NCI-H128 (cell line): ENCODE measurements around the gene FTCD.
"Not testable (repeated sequence)": the region's sequence is repeated elsewhere in the genome, so short reads cannot be mapped to it uniquely, and the experiment has no call there.

Source experiments
- DNase-seq: peaks from one replicate; lab custom pipeline; 2025; ENCODE audit not compliant: unreplicated experiment; lab: John Stamatoyannopoulos, UW

Gene FTCD

DNA sequence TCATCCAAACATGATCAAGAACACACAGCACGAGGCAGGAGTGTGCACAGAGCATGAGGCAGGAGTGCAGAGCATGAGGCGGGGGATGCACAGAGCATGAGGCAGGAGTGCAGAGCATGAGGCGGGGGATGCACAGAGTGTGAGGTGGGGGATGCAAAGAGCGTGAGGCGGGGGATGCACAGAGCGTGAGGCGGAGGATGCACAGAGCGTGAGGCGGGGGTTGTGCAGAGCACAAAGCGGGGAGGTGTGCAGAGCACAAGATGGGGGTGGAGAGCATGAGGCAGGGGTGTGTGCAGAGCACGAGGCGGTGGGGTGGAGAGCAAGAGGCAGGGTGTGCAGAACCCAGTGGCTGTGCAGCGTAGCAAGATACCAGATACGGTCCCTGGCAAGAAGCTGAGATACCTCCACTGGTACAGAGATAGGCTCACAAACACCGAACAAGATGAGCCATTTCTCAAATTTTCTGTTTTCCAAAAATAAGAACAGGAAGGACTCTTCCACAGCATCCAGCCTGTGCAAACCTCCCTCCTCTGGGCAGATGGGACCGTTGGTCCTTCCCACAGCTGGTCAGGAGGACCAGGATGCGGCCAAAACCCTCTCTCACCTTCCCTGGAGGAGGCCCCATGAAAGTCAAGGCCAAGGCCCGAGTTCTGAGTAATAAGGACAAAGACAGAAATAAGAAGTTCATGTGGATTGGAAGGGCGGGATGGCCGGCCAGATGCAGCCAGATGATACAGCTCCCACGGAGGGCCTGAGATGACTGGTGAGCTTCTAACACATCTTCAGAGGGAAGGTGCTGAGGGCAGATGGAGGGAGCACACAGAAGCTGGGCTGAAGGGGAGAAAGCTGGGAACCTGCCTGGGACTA lies 16.9 kb upstream of the FTCD start:
- no peak for DNase-seq

DNA sequence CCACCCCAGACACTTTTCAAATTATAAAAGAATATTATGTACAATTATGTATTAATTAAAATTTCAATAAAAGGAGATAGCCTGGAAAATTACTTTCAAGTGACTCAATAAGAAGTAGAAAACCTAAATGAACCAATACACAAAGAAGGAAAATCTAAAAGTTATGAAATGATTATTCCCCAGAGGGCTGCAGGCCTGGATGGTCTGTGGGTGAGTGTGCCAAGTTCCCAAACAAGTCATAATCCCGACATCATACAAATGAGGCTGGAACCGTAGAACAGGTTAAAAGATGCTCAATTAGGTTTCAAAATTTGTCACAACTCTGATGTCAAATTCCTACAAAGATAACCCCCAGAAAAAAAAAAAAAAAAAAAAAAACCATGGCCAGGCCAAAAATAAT lies 16.2 kb upstream of the FTCD start:
- no peak for DNase-seq

DNA sequence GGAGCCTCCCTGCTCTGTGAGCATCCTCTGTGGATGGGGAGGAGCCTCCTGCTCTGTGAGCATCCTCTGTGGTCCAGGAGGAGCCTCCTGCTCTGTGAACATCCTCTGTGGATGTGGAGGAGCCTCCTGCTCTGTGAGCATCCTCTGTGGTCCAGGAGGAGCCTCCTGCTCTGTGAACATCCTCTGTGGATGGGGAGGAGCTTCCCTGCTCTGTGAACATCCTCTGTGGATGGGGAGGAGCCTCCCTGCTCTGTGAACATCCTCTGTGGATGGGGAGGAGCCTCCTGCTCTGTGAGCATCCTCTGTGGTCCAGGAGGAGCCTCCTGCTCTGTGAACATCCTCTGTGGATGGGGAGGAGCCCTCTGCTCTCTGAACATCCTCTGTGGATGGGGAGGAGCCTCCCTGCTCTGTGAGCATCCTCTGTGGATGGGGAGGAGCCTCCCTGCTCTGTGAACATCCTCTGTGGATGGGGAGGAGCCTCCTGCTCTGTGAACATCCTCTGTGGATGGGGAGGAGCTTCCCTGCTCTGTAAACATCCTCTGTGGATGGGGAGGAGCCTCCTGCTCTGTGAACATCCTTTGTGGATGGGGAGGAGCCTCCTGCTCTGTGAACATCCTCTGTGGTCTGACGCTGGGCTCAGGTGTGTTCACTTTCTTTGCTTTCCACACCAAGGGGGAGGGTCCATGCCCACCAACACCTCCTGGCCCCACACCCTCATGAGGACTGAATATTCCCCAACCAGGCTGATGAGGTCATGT lies 15.2 kb upstream of the FTCD start:
- DNase-seq, result not testable (repeated sequence)

DNA sequence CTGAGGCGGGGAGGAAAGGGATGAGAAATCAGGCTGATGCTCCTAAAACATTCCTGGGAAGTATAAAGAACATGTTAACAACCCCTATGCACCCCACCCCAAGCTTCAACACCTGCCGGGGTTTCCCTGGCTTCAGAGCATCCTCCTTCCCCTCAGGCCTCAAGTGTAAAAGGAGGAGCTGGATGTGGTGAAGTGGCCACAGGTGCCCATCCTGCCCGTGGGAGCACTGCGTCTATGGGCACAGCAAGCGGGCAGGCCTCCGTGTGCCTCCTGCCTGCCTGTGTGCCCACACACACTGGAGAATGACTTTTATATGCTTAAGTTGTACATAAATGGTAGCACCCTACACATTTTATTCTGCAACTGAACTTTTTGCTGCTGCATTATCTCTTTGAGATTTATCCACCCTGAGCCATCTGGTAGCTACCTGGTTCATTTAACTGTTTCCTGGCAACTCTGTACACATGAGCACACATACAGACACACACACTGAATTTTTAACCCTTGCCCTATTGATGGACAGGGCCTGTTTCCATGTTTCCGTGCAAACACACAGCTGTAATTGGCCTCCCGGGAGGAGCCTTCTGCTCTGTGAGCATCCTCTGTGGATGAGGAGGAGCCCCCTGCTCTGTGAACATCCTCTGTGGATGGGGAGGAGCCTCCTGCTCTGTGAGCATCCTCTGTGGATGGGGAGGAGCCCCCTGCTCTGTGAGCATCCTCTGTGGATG lies 13.4 kb upstream of the FTCD start:
- no peak for DNase-seq

DNA sequence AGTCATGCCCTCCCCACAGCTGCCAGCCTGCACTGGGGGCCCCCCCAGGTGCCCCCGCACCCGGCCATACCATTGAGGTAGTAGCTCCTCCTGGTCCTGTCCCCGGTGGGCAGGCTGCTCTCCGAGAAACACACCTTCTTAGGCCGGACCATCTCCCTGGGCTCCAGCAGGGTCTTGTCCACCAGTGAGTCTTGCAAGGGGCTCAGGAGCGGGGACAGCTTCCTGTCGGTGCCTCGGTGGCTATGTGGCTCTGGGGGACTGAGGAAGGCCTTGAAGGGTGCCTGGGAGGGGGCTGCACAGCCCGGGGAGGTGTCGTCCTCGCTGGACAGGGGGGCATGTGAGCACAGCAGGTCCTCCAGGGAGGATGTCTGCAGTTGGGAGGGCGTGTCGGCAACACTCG lies 12.9 kb upstream of the FTCD start:
- DNase-seq, result no peak

DNA sequence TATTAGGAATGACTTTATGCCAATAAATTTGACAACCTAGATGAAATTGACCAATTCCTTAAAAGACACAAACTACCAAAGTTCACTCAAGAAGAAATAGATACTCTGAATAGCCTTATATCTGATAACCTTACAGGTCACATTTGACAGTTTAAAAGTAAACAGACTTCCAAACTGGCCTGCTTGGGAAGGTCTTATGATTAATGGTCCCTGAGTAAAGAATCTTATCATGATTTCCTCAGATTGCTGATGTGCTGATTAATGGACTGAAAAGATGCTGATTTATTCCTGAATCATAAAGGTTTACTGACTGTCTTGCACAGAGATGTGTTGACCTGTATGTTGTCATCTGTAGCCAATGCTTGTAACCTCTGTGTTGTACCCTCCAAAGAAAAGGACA lies 9.7 kb upstream of the FTCD start:
- DNase-seq, result no peak

DNA sequence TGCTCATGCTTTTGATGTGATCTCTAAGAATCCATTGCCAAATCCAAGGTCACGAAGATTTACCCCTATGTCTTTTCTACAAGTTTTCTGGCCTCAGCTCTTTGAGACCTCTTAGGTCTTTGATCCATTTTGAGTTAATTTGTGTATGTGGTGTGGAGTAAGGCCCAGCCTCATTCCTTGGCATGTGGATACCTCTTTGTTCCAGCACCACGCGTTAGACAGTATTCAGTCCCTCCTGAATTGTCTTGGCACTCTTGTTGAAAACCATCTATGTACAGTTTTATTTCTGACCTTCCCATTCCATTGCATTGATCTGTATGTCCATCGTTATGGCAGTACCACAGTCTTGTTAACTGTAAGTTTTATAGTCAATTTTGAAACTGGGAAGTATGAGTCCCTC lies 8.0 kb upstream of the FTCD start:
- DNase-seq, result no peak

DNA sequence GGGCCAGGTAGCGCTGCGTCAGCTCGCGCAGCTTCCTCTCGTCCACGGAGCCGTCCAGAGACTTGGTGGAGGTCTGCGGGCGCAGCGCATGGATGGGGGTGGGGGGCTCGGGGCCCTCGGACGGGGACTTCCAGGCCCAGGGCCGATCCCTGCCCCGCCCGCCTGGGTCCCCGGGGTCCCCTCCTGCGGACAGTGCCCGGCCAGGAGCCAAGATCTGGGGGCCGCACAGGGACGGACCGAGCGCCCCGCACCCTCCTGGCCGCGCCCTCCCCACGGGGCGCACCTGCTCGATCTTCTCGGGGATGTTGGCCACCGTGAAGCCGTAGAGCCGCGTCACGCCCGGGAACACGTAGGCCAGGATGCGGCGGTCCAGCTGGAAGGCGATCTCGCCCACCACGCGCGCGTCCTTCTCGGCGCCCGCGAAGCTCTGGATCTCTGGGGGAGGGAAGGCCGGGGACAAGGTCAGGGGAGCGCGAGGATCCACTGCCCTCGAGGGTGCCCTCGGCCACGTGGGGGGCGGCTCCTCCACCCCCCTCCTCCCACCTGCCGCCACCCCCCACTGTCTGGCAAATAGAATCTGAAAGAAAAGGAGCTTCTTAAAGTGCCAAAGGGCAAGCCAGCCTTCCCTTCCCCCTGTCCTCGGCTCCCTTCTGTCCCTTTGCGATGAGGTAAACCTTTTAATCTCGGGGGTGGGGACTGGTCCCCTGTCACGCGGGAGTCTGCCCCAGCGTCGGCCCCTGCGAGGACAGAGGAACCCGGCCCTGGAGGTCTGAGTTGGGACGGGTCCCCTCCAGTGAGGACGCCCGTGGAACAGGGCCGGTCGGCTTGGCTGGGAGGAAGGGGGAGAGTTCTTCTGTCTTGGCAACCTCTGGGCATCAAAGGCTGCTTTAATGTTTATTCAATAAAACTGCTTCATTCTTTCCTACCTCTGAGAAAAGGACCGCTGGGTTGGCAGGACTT lies 6.5 kb upstream of the FTCD start:
- DNase-seq, result no peak

DNA sequence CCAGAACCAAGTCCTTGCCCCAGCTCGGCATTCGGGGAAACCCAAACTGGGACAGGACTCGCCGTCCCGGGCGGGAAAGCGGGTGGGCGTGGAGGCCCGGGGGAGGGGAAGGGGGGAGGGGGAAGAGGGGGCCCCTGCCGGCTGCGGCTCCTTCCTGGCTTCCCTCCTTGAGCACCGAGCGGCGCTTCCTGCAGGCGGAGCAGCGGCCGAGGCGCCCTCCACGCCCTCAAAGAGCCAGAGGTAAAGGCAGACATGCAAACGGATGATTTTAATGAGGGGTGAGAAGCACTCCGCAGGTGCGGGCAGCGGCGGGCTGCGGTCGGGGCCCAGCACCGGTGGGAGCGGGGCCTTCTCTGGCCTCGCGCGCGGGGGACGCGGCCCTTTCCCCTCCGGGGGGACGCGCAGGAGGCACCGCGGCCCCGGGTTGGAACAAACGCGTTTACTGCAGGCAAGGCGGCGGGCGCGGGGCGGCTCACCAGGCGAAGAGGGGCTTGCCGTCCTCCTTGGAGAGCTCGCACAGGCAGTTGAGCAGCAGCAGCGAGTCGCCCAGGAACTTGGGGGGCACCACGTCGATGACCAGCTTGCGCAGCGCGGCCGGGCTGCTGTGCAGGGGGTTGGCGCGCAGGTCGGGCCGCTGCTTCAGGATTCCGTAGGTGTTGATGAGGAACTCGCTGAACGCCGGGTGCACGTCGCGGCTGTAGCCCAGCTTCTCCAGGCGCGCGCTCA lies 5.7 kb upstream of the FTCD start:
- no peak for DNase-seq

DNA sequence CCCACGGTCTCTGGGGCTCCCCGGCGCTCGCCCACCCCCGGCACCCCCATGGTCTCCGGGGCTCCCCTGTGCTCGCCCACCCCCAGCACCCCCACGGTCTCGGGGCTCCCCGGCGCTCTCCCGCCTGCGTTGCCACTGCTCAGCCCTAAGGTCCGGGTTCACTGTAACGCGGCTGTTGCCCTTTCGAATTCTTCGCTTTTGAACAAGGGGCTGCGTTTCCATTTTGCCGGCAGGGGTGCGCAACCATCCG lies 5.2 kb upstream of the FTCD start:
- no peak for DNase-seq

DNA sequence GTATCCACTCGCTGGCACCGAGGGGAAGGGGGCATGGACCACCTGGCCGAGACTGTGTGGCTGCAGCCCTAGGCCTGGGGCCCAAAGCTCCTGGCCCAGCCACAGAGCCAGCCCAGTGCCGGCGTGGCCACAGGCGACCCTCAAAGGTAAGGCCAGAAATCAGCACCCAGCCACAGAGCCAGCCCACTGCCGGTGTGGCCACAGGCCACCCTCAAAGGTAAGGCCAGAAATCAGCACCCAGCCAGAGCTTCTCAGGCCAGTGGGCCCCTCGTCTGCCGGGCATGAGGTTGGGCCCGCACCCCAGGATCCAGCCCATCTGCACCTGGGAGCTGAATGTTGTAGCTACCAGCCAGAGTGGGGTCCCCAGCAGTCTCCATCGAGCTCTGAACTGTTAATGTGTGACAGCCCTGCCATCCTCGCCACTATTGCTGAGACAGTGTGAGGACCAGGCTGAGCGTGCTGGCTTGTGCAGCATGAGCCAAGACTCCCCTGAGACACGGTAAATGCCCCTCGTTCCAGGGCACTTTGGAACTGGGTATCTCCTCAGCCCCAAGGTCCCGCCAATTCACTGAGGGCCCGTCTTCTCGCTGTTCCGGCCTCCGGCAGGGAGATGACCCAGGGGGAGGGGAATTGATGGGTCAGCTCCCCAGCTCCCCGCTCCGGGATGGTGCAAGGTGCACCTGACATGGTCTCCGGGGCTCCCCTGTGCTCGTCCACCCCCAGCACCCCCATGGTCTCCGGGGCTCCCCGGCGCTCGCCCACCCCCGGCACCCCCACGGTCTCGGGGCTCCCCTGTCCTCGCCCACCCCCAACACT lies 4.7 kb upstream of the FTCD start:
- no peak for DNase-seq

DNA sequence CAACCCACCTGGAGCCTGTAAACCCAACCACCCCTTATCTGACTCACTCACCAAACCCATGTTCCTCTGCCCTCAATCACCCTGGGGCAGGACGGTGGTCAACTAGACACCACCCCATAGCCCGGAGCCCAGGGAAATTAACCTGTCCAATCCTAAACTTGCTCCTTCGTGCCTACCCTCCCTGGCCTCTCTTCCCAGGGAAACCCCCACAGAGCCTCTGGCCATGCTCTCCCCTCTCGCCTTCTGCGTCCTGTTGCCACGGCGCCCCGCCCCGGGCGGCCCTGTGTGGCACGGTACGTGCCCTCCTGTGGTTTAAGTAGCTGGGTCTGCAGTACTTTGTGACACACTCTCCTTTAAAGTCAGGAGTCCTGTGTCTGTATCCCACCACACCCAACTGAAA lies 4.0 kb upstream of the FTCD start:
- no peak for DNase-seq

DNA sequence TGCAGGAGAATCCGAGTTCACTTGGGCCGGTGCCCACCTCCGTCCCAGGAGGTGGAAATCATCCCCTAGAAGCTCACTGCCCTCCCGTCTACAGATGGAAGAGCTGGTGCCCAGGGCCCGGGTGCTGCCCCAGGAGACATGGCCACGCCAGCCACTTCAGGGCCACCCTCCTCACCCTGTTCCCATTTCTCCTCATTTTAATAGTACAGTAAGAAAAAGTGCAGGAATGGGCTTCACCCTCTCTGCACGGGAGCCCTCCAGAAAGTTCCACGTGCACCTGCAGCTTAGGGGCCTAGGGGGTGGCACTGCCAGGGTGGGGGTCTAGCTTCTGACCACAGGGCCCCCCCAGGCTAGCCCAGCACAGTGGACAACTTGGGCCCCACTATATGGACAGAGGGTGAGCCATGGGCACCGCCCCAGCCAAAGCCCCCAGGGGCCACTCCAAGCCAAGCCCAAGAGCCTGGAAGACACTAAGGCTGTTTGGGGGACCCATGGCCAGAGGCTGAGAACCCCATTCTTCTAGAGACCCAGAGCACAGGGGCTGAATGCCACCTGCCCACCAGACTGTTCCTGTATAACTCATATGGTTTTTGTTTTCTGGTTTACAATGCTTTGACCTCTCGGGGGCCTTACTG lies 3.4 kb upstream of the FTCD start:
- no peak for DNase-seq

DNA sequence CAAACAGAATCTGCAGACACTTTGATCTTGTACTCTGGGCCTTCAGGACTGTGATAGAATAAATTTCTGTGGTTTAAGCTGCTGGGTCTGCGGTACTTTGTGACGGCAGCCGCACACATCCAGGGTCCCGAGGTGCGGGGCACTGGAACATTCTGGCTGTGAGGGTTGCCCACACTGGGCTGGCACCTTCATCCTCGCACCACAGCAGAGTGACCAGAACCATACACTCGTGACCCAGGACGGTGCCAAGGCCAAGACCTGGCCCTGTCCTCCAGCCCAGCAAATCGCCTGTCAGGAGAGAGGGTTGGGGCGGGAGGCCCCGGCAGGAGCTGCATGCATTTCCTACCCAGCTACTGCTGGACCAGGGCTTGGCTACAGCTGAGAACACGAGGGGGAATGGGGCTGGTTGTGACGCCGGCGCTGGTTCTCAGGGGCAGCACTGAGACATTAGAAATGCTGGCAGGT lies 2.6 kb upstream of the FTCD start:
- no peak for DNase-seq

DNA sequence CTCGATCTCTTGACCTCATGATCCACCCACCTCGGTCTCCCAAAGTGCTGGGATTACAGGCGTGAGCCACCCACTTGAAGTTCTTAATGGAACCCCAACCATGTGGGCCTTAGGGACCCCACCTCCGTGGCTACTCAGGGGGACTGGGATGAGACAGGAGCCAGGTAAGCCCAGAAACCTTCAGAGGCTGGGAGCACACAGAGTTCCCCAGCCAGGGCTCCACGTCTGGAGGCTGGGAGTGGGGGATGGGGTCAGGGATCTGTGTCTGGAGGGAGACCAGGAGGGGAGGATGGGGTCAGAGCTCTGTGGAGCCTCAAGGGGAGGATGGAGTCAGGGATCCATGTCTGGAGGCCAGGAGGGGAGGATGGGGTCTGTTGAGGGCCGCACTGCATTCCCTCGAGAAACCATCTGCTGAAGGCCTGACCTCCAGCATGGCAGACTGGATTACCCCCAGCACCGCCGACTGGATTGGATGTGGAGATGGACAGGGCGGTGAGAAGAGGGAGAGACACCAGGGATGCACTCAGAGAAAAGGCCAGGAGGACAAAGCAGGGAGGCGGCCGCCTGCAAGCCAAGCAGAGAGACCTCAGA lies 2.1 kb upstream of the FTCD start:
- no peak for DNase-seq

DNA sequence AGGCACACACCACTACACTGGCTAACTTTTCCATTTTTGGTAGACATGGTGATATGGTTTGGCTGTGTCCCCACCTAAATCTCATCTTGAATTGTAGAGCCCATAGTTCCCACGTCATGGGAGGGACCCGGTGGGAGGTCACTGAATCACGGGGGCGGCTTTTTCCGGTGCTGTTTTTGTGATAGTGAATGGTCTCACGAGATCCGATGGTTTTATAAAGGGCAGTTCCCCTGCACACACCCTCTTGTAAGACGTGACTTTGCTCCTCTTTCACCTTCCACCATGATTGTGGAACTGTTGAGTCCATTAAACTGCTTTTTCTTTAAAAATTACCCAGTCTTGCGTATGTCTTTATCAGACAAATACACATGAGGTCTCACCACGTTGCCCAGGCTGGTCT lies 1.3 kb upstream of the FTCD start:
- DNase-seq, result no peak

DNA sequence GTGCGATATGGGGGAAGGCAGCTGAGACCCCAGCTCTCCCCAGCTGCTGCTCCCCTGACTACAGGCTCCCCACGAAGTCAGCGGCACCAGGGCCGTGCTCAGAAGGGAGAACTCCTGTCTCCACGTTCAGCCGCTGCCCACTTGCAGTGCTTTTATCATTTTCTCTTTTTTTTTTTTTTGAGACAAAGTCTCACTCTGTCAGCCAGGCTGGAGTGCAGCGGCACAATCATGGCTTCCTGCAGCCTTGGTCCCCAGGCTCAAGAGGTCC lies 933 bp upstream of the FTCD start:
- DNase-seq, result no peak

DNA sequence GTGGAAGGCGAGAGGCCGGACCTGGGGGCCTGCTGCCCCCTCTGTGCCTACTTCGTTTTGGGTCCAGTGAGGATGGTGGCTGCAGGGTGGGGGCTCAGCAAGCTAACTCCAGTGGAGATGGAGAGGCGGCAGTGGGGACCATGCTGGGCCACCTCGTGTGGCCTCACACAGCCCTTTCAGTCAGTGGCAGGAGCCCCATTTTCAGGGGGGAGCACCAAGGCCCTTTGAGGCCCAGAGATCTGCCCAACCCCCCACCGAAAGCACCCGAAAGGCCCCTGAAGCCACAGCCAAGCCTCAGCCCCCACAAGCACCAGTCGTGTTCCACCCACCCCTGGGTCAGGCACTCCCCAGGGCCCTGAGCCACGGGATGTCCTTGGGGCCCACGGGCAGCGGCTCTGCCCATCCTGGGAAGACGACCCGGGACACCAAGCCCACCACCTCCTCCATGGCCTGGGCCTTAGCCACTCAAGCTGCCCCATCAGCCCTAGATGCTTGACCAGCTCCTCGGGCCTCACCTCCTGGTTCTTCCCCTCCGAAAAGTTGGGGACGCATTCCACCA lies 345 bp downstream of the FTCD start:
- DNase-seq, result no peak
